SU-DHL-6 (cell line): ENCODE data around the gene HOXD12.

Source experiments
- CTCF ChIP-seq: fragments of 200-600 bp; sonication (generic); IDR thresholded peaks from one replicate; pipeline ENCODE4 v1.5.1; 2017; ENCODE audit warnings: antibody characterized with exemption, mild to moderate bottlenecking, low read length, moderate library complexity; ENCODE audit not compliant: insufficient read depth, poor library complexity, severe bottlenecking
- EZH2phosphoT487 ChIP-seq: fragments of 200-600 bp; sonication (generic), shearing (Covaris generic); conservative IDR thresholded peaks from 2 replicates; pipeline ENCODE4 v1.6.1; 2018; ENCODE audit warnings: mild to moderate bottlenecking, antibody characterized with exemption, low read length, moderate library complexity, mixed read lengths

- no peak for TF ChIP-seq CTCF
- no peak for TF ChIP-seq EZH2phosphoT487
Measured at GRCh38 chr2:176092270-176093144, 7.1 kb upstream of the HOXD12 start, which contains the start of gene HOXD13.
